HG02642 (cell line): ENCODE data around the gene ELMOD2.
"Not testable (repeated sequence)": the region's sequence is repeated elsewhere in the genome, so short reads cannot be mapped to it uniquely, and the experiment has no call there.

Experiments used
- ATAC-seq: cut with Tn5 transposase; IDR thresholded peaks from one replicate; pipeline ENCODE4 v1.9.1; 2021; ENCODE audit warnings: mild to moderate bottlenecking; ENCODE audit not compliant: unreplicated experiment, poor library complexity

The ELMOD2 gene

GRCh38 chr4:140523857-140524742 lies at the start of gene ELMOD2:
ELMOD2 (plus strand) TSS chr4:140524168; CDS start chr4:140525429, 1,261 bp downstream.
- peak; percentile 100 for ATAC-seq

- no peak for ATAC-seq
Measured at GRCh38 chr4:140483445-140483844, 40.5 kb upstream of the ELMOD2 start.

- ATAC-seq, result no peak
Measured at GRCh38 chr4:140485939-140486338, 38.0 kb upstream of the ELMOD2 start.

- ATAC-seq, result no peak
Measured at GRCh38 chr4:140497405-140497746, 26.6 kb upstream of the ELMOD2 start.

- ATAC-seq, result no peak
Measured at GRCh38 chr4:140497747-140498636, 26.0 kb upstream of the ELMOD2 start, which contains the start of gene MGAT4D. MGAT4D (minus strand) TSS chr4:140498293; CDS start chr4:140498222, 71 bp downstream.

GRCh38 chr4:140499391-140499790 lies 24.6 kb upstream of the ELMOD2 start:
- ATAC-seq, result no peak

GRCh38 chr4:140504261-140504660 lies 19.7 kb upstream of the ELMOD2 start:
- no peak for ATAC-seq

GRCh38 chr4:140513765-140514164 lies 10.2 kb upstream of the ELMOD2 start:
- ATAC-seq, result not testable (repeated sequence)

- no peak for ATAC-seq
Measured at GRCh38 chr4:140515423-140515822, 8.5 kb upstream of the ELMOD2 start.

GRCh38 chr4:140523370-140523856 lies 555 bp upstream of the ELMOD2 start:
- peak; percentile 2 for ATAC-seq

GRCh38 chr4:140529434-140529833 lies 5.5 kb downstream of the ELMOD2 start:
- ATAC-seq, result no peak

- ATAC-seq, result no peak
Measured at GRCh38 chr4:140533951-140534480, 10.0 kb downstream of the ELMOD2 start.

GRCh38 chr4:140556372-140557085 lies 32.6 kb downstream of the ELMOD2 start:
- peak; percentile 100 for ATAC-seq

GRCh38 chr4:140557831-140558435 lies 34.0 kb downstream of the ELMOD2 start:
- ATAC-seq, result no peak

GRCh38 chr4:140559696-140560095 lies 35.7 kb downstream of the ELMOD2 start:
- no peak for ATAC-seq

- no peak for ATAC-seq
Measured at GRCh38 chr4:140568507-140569306, 44.7 kb downstream of the ELMOD2 start, which contains the start of gene UCP1. UCP1 (minus strand) TSS chr4:140568961; CDS start chr4:140568729, 232 bp downstream.

- no peak for ATAC-seq
Measured at GRCh38 chr4:140569307-140569638, 45.3 kb downstream of the ELMOD2 start.

GRCh38 chr4:140571620-140572019 lies 47.7 kb downstream of the ELMOD2 start:
- ATAC-seq, result no peak

GRCh38 chr4:140575489-140575888 lies 51.5 kb downstream of the ELMOD2 start:
- ATAC-seq, result no peak
